Left kidney (tissue), 8 donors: ENCODE results near the gene DNAJC19. TPM values are rescaled to one million over a fixed set of nuclear protein-coding genes. Genes with fewer than 3 reads are reported as not detected.
"Not testable (repeated sequence)": the region's sequence is repeated elsewhere in the genome, so short reads cannot be mapped to it uniquely, and the experiment has no call there.

ENCODE experiments used
- DNase-seq: peaks from one replicate; pipeline ENCODE4 v3.0.0-alpha.2; 2013
- long read RNA-seq, 8 donors: transcript quantifications; one replicate each; lab custom pipeline, GENCODE V29; 2026
- polyA plus RNA-seq: library from polyadenylated mRNA; unstranded; fragments of 120-200 nt; gene quantifications from one replicate; pipeline ENCODE4 v1.2.1, GENCODE V29; 2013; ENCODE audit not compliant: insufficient read length

The DNAJC19 gene
- polyA plus RNA-seq: 77.1 TPM
- long read RNA-seq, donor 1, transcript DNAJC19-201 (6 exons, 1,454 nt): major isoform, 92 of 122 reads
- long read RNA-seq, donor 1, transcript DNAJC19-202 (5 exons, 1,239 nt): minor isoform, 11 of 122 reads
- long read RNA-seq, donor 1, partial matches to known transcripts: 5 of 122 reads
- long read RNA-seq, donor 1, other reads (novel, unspliced or antisense): 0 of 122 reads
- long read RNA-seq, donor 2, transcript DNAJC19-206 (3 exons, 1,133 nt): minor isoform, 9 of 113 reads
- long read RNA-seq, donor 2, transcript DNAJC19-201 (6 exons, 1,454 nt): major isoform, 76 of 113 reads
- long read RNA-seq, donor 2, transcript DNAJC19-202 (5 exons, 1,239 nt): minor isoform, 12 of 113 reads
- long read RNA-seq, donor 2, partial matches to known transcripts: 6 of 113 reads
- long read RNA-seq, donor 2, other reads (novel, unspliced or antisense): 0 of 113 reads
- long read RNA-seq, donor 3, transcript DNAJC19-201 (6 exons, 1,454 nt): major isoform, 64 of 108 reads
- long read RNA-seq, donor 3, transcript DNAJC19-208 (6 exons, 828 nt): minor isoform, 6 of 108 reads
- long read RNA-seq, donor 3, transcript DNAJC19-206 (3 exons, 1,133 nt): minor isoform, 6 of 108 reads
- long read RNA-seq, donor 3, transcript DNAJC19-202 (5 exons, 1,239 nt): minor isoform, 16 of 108 reads
- long read RNA-seq, donor 3, partial matches to known transcripts: 12 of 108 reads
- long read RNA-seq, donor 3, other reads (novel, unspliced or antisense): 0 of 108 reads
- long read RNA-seq, donor 4, transcript DNAJC19-201 (6 exons, 1,454 nt): major isoform, 11 of 17 reads
- long read RNA-seq, donor 4, partial matches to known transcripts: 0 of 17 reads
- long read RNA-seq, donor 4, other reads (novel, unspliced or antisense): 0 of 17 reads
- long read RNA-seq, donor 5, transcript DNAJC19-202 (5 exons, 1,239 nt): minor isoform, 33 of 220 reads
- long read RNA-seq, donor 5, transcript DNAJC19-206 (3 exons, 1,133 nt): minor isoform, 6 of 220 reads
- long read RNA-seq, donor 5, transcript DNAJC19-208 (6 exons, 828 nt): minor isoform, 19 of 220 reads
- long read RNA-seq, donor 5, transcript DNAJC19-201 (6 exons, 1,454 nt): major isoform, 143 of 220 reads
- long read RNA-seq, donor 5, partial matches to known transcripts: 9 of 220 reads
- long read RNA-seq, donor 5, other reads (novel, unspliced or antisense): 0 of 220 reads
- long read RNA-seq, donor 6, transcript DNAJC19-201 (6 exons, 1,454 nt): major isoform, 75 of 118 reads
- long read RNA-seq, donor 6, transcript DNAJC19-202 (5 exons, 1,239 nt): minor isoform, 19 of 118 reads
- long read RNA-seq, donor 6, transcript DNAJC19-204 (5 exons, 935 nt): minor isoform, 5 of 118 reads
- long read RNA-seq, donor 6, partial matches to known transcripts: 7 of 118 reads
- long read RNA-seq, donor 6, other reads (novel, unspliced or antisense): 0 of 118 reads
- long read RNA-seq, donor 7, transcript DNAJC19-202 (5 exons, 1,239 nt): minor isoform, 26 of 159 reads
- long read RNA-seq, donor 7, transcript DNAJC19-208 (6 exons, 828 nt): minor isoform, 11 of 159 reads
- long read RNA-seq, donor 7, transcript DNAJC19-206 (3 exons, 1,133 nt): minor isoform, 9 of 159 reads
- long read RNA-seq, donor 7, transcript DNAJC19-201 (6 exons, 1,454 nt): major isoform, 85 of 159 reads
- long read RNA-seq, donor 7, partial matches to known transcripts: 14 of 159 reads
- long read RNA-seq, donor 7, other reads (novel, unspliced or antisense): 0 of 159 reads
- long read RNA-seq, donor 8, transcript DNAJC19-201 (6 exons, 1,454 nt): major isoform, 33 of 41 reads
- long read RNA-seq, donor 8, partial matches to known transcripts: 0 of 41 reads
- long read RNA-seq, donor 8, other reads (novel, unspliced or antisense): 0 of 41 reads

- DNase-seq: peak; percentile 96
These were observed at the start of gene DNAJC19 for GRCh38 chr3:180989291-180990163. Gene DNAJC19, minus strand, starts transcription at chr3:180989736. Its CDS starts 134 bp downstream, at chr3:180989602.

DNA sequence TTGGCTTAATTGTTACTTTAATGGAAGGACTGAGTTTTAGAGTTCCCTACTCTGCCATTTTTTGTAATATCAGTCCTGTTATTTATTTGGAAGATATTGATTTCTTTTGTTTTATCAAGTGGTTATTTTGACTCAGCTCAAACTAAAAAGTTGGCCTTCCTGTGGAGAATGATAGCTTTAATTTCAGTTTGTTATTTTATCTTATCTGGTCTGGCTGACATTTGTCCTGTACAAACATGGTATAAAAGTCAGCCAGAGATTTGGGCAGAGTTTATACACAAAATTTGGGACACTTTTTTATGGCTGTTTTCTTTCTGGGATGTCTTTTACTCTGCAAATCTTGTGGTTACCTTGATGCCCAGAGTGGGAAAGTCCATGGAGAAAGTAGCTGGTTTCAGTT is 41.4 kb upstream of the DNAJC19 start:
- DNase-seq: no peak

GRCh38 chr3:181025204-181025603 is 35.7 kb upstream of the DNAJC19 start:
- no peak for DNase-seq

DNA sequence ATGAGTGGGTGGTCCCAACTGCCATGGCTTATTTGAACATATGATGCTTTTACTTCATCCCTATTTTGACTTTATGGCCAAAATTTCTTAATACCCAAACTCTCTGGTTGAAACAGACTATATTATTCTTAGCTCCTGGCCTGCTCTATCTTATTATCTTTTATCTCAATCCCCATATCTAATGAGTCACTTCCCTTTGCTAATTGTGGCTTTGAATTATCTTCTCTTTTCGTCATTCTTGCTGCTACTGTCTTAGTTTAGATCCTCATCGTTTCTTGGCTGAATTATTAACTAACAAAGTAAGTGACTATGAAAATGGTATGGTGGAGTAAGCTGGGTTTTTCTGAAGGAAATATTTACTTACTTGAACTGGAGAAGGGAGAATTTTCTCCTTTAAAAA is 28.2 kb upstream of the DNAJC19 start:
- no peak for DNase-seq

GRCh38 chr3:181009225-181009624 is 19.7 kb upstream of the DNAJC19 start:
- no peak for DNase-seq

DNA sequence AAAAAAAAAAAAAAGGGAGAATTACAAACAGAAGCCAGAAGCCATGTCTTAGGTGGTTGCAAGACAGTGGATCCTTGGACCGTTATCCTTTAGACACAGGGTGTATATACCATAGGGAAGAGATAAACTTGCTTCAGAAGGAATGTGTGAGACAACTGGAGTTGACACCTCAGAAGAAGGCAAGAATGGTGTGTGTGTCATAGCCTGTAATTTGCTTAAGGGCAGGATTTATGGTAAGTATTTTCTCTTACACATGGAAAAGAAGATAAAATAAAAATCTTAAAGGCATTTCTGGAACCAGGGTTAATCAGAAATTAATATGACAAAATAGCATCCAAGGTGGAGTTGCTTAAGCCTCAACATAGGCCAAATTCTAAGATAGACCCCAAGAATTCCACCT is 19.3 kb upstream of the DNAJC19 start:
- no peak for DNase-seq

DNA sequence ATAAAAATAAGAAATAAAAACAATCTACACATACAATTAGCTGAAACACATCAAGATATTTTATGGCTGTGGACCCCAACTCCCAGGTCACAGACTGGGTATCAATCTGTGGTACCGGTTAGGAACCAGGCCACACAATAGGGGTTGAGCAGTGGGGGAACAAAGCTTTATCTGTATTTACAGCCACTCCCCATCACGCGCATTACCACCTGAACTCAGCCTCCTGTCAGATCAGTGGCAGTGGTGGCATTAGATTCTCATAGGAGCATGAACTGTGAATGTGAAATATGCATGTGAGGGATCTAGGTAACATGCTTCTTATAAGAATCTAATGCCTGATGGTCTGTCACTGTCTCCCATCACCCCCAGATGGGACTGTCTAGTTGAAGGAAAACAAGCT is 17.7 kb upstream of the DNAJC19 start:
- no peak for DNase-seq

DNA sequence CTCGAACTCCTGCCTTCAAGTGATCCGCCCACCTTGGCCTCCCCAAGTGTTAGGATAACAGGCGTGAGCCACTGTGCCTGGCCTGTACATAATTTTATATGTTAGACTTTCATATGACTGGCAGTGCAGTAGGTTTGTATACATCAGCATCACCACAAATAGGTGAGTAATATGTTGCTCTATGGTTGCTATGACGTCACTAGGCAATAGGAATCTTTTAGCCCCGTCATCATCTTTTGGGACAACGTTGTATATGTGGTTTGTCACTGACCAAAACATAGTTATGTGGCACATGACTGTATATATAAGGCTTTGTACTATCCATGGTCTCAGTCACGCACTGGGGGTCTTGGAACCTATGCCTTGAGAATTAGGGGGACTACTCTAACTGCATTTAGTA is 17.0 kb upstream of the DNAJC19 start:
- DNase-seq: no peak

DNA sequence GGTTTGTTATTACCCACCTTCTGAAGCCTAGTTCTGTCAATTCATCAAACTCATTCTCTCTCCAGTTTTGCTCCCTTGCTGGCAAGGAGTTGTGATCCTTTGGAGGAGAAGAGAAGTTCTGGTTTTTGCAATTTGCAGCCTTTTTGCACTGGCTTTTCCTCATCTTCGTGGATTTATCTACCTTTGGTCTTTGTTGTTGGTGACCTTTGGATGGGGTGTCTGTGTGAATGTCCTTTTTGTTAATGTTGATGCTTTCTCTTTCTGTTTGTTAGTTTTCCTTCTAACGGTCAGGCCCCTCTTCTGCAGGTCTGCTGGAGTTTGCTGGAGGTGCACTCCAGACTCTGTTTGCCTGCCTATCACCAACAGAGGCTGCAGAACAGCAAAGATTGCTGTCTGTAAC is 13.9 kb upstream of the DNAJC19 start:
- not testable (repeated sequence) for DNase-seq

DNA sequence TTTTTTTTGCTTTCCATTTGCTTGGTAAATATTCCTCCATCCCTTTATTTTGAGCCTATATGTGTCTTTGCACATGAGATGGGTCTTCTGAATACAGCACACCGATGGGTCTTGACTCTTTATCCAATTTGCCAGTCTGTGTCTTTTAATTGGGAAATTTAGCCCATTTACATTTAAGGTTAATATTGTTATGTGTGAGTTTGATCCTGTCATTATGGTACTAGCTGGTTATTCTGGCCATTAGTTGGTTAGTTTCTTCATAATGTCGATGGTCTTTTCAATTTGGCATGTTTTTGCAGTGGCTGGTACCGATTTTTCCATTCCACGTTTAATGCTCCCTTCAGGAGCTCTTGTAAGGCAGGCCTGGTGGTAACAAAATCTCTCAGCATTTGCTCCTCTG is 12.8 kb upstream of the DNAJC19 start:
- DNase-seq: not testable (repeated sequence)

GRCh38 chr3:180996415-180996932 is 6.9 kb upstream of the DNAJC19 start:
- no peak for DNase-seq

GRCh38 chr3:180990505-180990904 is 969 bp upstream of the DNAJC19 start:
- no peak for DNase-seq

DNA sequence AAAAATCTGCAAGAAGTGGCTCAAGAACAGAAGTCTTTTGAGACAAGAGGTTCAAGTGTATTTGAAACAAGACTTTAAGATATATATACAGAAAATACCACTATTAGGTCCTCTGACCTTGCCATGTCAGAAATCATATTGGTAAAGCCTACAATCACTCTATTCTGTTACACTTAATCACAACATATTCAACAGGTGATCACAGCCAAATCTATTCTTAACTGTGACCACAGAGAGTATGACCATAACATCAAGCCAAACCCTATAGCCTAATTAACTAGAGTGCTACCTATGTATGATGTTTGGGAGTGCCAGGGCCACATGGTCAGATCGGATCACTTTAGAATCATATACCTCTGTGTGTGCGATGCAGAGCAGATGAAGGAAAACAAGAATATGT is 2.2 kb downstream of the DNAJC19 start:
- DNase-seq: no peak

GRCh38 chr3:180986366-180986765 is 3.2 kb downstream of the DNAJC19 start:
- not testable (repeated sequence) for DNase-seq

GRCh38 chr3:180983136-180983535 is 6.4 kb downstream of the DNAJC19 start:
- DNase-seq: no peak

DNA sequence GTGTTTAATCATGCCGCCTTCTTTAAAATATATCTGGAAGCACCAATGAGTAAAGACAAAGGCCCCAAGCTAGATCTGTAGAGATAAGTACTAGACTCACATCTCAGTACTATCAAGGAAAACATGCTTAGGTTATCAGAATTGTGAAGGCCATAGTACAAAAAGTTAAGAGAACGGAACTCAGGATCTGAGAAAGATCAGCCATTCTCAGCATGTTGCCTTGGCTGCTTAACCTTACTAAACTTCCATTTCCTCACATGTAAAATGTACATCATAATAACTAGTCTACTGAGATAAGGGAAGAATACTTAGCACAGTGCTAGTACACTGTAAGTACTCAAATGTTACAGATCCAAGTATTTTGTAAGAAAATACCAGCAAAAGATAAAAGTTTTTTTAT is 7.6 kb downstream of the DNAJC19 start:
- no peak for DNase-seq

DNA sequence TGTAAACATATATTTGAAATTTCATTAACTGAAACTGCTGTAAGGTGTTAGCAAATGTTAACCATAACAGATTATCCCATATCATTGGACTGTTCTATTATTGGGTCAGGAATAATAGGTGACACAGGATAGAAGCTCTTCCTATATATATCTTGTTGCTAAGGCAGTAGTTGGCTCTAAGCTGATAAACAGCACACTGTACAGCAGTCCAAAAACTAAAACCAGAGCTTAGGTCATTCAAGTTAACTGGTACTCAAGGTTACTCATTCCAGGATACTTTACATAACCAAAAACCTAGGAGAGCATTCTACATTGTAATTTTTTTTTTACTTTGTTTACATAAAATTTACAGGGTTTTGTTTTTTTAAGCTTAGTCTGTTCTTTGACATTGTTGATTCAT is 8.9 kb downstream of the DNAJC19 start:
- no peak for DNase-seq

GRCh38 chr3:180979961-180980360 is 9.6 kb downstream of the DNAJC19 start:
- DNase-seq: no peak

GRCh38 chr3:180977498-180977897 is 12.0 kb downstream of the DNAJC19 start:
- no peak for DNase-seq

- DNase-seq: no peak
These were observed 15.2 kb downstream of the DNAJC19 start for GRCh38 chr3:180974286-180974685.
